Activated T-cell treated with anti-CD3 and anti-CD28 coated beads for 24 hours (primary cell): Measurements from ENCODE around the gene TSTD1.
"Not testable (repeated sequence)": the region's sequence is repeated elsewhere in the genome, so short reads cannot be mapped to it uniquely, and the experiment has no call there.

Source experiments
- DNase-seq: peaks from one replicate; pipeline ENCODE4 v3.0.0-alpha.2; 2020; ENCODE audit warnings: low read depth

The TSTD1 gene

GRCh38 chr1:161008869-161009510, 29.8 kb downstream of the TSTD1 start:
- DNase-seq, result no peak

GRCh38 chr1:161007369-161007768, 31.4 kb downstream of the TSTD1 start:
- DNase-seq, result no peak

GRCh38 chr1:161006563-161006962, 32.2 kb downstream of the TSTD1 start:
- DNase-seq, result no peak

- DNase-seq, result no peak
Observed at GRCh38 chr1:161001525-161001924, 37.2 kb downstream of the TSTD1 start.

- no peak for DNase-seq
Observed at GRCh38 chr1:161000736-161001480, 37.9 kb downstream of the TSTD1 start.

- DNase-seq, result no peak
Observed at GRCh38 chr1:160999376-160999775, 39.4 kb downstream of the TSTD1 start.

- peak; percentile 37 for DNase-seq
Observed at GRCh38 chr1:160997323-160998038, 41.3 kb downstream of the TSTD1 start.

- DNase-seq, result no peak
Observed at GRCh38 chr1:160996178-160996577, 42.6 kb downstream of the TSTD1 start.

- DNase-seq, result no peak
Observed at GRCh38 chr1:160993544-160994193, 45.1 kb downstream of the TSTD1 start.

GRCh38 chr1:160992036-160992435, 46.7 kb downstream of the TSTD1 start:
- DNase-seq, result not testable (repeated sequence)
